Measurements from ENCODE around the gene SPATS2L.

Gene SPATS2L

GRCh38 chr2:200380091-200380561, 73.6 kb downstream of the SPATS2L start:
- DNase-seq: no peak

GRCh38 chr2:200380833-200381542, 74.5 kb downstream of the SPATS2L start:
- DNase-seq: peak; percentile 73

DNA sequence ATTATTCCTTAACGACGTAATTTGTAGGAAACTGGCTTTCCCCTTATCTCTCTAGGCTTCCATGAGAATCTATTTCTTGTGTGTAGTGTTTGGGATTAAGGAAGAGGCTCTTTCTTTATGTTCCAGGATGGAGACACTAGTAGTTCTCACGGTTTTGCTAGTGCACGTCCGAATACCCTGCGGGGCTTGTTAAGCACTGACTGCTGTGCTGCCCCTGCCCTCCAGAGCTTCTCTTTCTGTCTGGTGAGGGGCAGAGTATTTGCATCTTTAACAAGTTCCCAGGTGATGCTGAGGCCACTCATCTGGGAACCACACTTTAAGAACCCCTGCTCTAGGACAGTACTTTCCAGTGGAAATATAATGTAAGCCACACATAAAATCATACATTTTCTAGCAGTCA, 76.4 kb downstream of the SPATS2L start:
- DNase-seq: no peak

DNA sequence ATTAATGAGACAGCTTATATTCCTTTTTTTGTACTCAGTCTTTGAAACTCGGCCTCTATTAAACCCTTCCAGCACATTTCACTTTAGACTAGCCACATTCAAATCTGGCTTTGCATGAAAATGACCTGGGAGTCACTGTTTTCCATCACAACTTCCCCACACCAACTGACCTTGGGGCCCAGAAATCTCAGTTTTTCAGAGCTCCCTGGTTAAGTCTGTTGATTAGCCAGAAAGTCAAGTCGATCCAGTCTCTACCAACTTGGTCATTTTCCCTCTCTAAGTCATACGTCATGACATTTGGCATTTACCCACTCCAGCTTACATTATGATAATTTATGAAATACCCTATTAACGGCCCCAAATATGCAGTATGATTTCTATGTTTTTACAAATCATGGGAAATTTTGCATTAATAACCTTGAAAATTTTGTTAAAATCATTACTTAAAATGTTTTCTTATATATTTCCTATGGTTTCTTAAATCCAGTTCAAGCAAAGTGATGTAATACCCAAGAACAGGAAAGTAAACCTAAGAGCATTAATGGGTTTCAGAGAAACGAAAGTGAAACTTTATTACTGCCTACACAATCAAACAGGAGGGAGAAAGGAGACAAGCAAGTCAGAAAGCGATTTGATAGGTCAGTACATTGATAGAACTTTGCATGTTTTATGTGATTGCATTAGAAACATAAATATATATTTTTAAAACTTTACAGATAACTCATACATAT, 77.1 kb downstream of the SPATS2L start:
- DNase-seq: peak; percentile 69

- no peak for DNase-seq
Measured at GRCh38 chr2:200385063-200385635, 78.7 kb downstream of the SPATS2L start.

DNA sequence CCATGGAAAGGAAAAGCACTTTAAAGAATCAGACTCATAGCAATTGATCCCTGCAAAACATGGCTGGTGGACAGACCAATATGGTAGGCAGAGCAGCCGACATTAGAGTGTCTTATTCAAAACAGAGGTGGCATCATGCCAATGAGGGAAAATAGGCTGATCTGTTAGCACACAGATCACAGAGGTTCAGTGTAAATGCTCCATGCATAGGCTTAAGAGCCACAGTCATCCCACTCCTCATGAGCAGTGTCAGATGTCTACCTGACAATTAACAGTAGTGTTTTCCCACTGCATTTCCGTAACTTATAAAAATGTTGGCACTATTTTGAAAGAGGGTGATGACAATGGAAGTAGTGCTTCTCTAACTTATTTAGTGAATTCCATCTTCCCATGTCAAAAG, 86.7 kb downstream of the SPATS2L start:
- no peak for DNase-seq

- no peak for DNase-seq
Measured at GRCh38 chr2:200394045-200394444, 87.6 kb downstream of the SPATS2L start.

DNA sequence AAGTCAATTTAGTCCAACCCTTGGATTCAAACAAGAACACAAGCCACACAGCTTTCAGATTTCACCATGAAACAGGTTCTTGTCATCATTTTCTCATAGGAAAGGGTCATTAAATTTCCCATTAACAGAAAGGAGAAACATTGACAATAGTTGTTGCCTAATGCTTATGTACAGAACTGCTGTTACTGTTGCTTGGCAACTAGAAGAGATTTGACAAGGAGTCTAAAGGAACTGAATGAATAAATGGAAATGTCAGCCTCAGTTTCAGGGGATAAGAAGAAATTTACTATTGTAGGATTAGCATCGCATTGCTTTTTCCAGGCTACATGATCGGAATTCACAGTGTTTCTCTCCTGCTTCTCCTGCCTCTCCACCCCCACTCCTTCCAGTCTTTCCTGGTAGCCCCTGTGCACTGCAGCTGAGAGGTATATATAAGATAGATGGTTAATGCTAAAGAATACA, 90.3 kb downstream of the SPATS2L start:
- no peak for DNase-seq

GRCh38 chr2:200397785-200398184, 91.3 kb downstream of the SPATS2L start:
- peak; percentile 58 for DNase-seq

GRCh38 chr2:200399046-200399445, 92.6 kb downstream of the SPATS2L start:
- peak; percentile 84 for DNase-seq

GRCh38 chr2:200399636-200400035, 93.1 kb downstream of the SPATS2L start:
- DNase-seq: no peak

GRCh38 chr2:200403814-200404213, 97.3 kb downstream of the SPATS2L start:
- DNase-seq: no peak

GRCh38 chr2:200404615-200405014, 98.1 kb downstream of the SPATS2L start:
- no peak for DNase-seq

GRCh38 chr2:200405599-200406298, 99.3 kb downstream of the SPATS2L start:
- peak; percentile 92 for DNase-seq

GRCh38 chr2:200406379-200406778, 99.9 kb downstream of the SPATS2L start:
- DNase-seq: no peak

DNA sequence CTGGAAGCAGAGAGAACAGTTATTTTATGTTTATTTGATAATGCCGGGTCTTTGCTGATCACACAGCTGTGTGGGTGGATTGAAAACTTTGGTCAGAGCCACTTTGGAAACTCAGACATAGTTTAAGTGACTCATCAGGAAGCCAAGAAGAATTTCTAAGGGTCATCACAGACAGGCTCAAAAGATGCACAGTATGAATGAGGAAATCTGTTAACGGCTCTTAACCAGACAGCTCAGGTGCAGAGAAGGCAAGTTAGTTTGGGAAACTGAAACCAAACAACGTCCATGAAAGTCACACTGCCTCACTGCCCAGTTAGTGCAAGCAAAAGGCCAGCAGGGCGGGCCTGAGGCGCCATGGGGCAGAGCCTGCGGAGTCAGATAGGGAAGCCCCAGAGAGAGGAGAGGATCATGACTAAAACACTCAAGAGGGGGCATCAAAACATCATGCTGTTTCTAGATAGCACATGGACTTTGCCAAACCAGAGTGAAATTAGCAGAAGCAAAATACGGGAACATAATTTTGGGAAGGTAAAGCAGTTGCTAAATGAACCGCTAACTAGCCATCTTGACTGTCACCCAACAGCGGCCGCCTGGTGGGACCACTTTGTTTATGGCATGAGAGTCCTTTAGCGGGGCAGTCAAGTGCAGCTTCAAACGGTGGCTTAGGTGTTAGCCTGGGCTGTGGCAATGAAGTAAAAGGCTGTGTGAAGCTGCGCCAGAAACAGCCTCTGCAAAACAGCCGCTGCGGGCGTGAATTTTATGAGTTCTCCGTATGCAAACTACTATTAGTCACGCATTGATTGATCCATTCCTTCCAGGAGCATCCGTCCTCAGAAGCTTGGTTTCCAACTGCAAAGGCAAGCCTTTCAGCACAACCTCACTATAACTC, 102.2 kb downstream of the SPATS2L start:
- peak; percentile 91 for DNase-seq

GRCh38 chr2:200411831-200412230, 105.3 kb downstream of the SPATS2L start:
- DNase-seq: no peak

DNA sequence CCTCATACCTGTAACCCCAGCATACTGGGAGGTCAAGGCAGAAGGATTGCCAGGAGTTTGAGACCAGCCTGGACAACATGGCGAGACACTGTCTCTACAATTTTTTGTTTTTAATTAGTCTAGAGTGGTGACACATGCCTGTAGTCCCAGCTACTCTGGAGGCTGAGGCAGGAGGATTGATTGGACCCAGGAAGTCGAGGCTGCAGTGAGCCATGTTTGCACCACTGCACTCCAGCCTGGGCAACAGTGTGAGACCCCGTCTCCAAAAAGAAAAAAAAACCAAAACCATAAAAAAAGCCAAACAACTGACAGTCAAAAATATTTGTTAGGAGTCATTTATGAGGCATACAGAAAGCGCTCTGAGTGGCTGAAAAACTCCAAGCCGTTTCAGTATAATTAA, 107.9 kb downstream of the SPATS2L start:
- DNase-seq: no peak

GRCh38 chr2:200415455-200415854, 109.0 kb downstream of the SPATS2L start:
- DNase-seq: no peak

DNA sequence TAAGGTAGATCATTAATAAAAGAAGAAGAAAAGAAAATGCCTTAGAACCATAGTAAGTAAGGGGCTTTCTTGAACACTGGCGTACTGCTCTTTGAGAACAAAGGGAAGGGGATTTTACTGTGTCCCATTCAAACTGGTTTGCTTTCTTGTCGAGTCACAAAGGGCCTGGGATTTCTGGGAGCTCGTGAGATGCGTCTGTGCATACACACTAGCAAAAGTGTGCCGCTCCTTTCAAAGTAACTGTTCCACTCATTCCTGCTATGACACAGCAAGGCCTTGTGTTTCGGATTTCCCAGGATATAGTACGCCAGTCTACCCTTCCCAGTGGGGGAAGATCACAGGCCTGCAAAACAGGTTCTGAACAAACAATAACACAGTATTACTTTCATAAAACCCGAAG, 110.4 kb downstream of the SPATS2L start:
- DNase-seq: no peak

DNA sequence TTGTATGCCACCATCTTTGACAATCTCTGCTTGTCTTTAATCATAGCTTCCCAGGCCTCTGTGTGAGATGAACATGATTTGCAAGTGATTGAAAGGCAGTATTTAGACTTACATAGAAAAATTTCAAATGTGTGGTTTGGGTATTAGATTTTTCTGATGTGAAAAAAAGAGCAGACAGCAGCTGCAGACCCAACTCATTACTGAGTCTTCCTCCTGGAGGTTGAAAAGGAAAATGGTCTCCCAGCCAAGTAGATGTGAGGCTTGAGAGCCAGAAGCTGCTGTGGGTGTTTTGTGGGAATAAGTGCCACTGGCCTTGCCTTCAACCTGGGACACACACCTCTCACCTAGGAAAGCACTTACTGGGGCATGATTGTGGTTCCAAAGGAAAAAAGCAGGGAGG, 110.9 kb downstream of the SPATS2L start:
- no peak for DNase-seq

DNA sequence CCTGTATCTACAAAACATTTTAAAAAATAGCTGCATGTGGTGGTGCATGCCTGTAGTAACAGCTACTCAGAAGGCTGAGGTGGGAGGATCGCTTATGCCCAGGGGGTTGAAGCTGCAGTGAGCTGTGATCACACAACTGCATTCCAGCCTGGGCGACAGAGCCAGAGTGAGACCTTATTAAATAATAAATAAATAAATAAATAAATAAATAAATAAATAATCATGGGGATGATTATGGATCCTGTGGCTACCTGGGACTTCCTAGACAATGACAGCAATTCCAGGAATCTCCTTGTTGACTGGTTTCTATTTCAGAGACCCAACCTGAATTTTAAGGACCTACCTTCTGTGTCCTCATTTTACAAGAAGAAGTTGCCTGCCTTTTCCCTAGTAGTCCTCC, 111.9 kb downstream of the SPATS2L start:
- no peak for DNase-seq

Data from HCEC 1CT (cell line).